GM19395 (cell line): ENCODE data around the gene LRBA.
"Not testable (repeated sequence)": the region's sequence is repeated elsewhere in the genome, so short reads cannot be mapped to it uniquely, and the experiment has no call there.

ENCODE experiments used
- ATAC-seq: cut with Tn5 transposase; IDR thresholded peaks from one replicate; pipeline ENCODE4 v1.9.1; 2021; ENCODE audit warnings: mild to moderate bottlenecking, moderate library complexity; ENCODE audit not compliant: unreplicated experiment

Gene LRBA

DNA sequence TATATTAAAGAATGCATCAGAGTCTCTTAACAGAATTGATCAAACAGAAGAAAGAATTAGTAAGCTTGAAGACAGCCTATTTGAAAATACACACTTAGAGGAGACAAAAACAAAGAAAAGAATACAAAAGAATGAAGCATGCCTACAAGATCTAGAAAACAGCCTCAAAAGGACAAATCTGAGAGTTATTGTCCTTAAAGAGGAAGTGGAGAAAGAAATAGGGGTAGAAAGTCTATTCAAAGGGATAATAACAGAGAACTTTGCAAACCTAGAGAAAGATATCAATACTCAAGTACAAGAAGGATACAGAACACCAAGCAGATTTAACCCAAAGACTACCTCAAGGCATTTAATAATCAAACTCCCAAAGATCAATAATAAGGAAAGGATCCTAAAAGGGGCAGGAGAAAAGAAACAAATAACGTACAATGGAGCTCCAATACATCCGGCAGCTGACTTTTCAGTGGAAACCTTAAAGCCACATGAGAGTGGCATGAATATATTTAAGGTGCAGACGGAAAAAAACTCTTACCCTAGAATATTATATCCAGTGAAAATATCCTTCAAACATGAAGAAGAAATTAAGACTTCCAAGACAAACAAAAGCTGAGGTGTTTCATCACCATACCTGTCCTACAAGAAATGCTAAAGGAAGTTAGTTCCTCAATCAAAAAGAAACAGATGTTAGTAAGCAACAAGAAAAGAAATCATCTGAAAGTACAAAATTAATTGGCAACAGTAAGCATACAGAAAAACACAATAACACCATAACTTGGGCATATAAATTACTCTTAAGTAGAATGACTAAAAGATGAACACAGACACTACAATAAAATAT lies 36.1 kb downstream of the LRBA start:
- no peak for ATAC-seq

DNA sequence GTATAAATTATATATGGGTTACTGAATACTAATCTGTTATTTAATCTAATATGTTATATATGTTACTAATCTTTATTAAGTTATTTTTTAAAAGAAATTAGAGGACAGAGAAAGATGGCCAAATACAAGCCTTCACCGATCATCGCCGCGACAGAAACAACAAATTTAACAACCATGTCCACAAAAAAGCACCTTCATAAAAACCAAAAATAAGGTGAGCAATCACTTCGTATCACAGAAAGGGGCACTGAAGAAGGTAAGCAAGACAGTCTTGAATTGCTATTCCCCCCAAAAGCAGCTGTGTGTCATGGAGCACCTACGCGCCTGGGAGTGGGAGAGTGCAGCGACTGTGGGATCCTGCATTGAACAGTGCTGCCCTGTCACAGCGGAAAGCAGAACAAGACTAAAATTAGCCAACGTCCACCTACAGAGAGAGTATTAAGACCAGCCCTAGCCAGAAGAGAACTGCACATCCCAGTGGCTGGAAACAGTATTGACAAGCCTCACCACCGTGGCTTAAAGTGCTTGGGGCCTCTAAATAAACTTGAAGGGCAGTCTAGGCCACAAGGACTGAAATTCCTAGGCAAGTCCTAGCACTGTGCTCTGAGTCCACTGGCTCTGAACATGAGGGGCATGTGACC lies 38.5 kb downstream of the LRBA start:
- no peak for ATAC-seq

DNA sequence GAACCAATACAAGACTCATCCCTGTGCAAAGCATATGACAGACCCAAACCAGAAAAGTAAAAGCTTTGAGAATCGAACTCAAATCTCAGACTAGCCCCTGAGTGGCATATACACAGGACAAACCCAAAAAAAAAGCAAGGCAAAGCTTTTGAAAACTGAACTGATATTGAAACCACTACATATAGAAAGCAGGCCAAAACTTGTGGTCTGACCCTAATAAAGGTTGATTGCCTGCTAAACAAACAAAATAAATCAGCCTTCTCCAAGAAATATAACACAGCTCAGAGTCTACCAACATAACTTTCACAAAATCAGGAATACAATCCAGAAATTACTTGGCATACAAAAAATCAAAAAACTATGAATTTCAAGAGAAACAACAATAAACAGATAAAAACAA lies 40.3 kb downstream of the LRBA start:
- peak; percentile 71 for ATAC-seq

DNA sequence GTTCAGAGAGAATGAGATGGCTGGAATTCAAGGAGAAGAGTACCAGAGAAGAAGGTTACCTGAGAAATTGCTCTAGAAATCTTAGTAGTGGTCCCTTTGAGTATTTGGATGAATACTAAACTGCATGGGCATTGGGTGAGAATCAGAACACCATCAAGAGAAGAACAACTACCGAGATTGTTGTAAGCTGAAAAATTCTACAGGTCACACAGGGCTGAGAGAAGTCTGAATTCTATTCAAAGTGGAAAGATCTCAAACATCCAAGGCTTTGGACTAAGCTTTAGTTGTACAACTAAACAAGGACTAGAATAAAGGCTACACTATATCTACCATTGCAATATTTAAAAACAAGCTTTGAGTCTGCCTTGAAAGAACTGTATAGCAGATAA lies 40.8 kb downstream of the LRBA start:
- peak; percentile 1 for ATAC-seq

DNA sequence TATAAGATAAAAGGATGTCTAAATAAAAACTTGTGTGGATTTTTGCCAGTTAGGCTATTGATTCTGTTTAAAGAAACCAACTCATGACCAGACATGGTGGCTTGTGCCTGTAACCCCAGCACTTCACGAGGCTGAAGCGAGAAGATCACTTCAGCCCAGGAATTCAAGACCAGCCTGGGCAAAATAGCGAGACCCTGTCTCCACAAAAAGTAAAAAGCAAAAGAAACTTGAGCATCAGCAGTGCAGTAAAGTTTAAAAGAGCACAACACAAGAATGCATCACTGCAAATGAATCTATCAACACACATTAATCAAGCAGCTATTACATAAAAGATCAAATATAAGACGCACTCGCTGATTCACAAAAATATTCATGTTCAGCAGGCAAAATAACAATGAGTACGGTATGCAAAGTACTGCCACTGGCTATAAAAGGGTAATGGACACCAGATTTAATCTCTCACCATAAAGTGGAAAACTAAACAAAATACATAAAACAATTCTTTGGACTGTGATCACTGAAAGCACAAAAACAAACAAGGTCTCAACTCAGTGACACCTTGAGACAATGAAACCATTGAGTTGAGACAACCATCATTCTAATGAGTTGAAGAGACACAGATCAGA lies 41.3 kb downstream of the LRBA start:
- no peak for ATAC-seq

DNA sequence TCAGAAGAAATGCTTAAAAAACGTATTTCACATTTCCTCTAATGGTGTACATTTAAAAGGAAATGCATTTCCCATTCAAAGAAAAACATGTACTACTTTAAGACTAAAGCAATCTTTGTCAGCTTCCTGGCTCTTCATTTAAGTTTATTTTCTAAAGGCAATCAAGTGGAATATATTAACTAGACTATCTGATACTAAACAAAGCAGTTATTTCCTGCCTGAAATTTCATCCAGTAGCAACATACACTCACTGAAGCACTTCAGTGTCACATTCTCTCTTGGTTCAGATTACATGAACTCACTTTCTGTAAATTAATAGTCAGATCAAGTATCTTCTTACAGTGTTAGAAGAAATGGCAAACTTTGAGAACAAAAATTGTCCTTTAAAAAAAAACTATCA lies 42.5 kb downstream of the LRBA start:
- no peak for ATAC-seq

DNA sequence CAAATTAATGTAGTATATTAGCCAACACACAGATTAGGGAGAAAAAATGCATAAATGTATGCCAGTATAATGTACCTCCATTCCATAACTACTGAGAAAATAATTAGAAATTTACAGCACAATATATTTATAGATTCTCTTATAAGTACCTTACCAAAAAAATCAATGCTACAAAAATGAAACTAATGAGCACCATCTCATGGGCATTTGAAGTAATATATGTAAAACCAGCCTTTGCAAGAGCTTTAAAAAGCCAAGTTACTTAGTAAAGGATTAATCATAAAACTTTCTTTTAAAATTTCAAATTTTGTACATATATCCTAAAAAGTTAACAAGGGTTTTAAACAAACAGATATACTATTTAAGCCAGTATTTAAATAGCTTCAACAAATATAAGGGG lies 43.2 kb downstream of the LRBA start:
- no peak for ATAC-seq

DNA sequence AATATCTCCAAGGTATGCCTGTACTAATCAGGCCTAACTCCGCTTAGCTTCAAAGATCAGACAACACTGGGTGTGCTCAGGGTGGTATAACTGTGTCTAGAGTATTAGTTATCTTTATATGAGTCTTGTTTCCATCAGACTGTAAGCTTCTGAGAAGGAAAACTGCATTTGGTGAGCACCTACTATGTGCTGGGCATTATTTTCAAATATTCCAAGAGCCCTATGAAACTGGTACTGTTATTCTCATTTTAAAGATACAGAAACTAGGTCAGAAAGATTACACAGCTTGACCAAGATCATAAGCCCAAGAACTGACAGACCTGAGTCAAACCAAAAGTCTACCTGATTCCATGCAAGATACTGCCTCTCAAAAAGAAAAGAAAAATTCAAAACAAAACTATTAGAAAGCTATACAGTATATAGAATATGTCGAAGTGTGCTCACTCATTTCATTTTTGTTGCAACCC lies 44.4 kb downstream of the LRBA start:
- ATAC-seq: peak; percentile 65

DNA sequence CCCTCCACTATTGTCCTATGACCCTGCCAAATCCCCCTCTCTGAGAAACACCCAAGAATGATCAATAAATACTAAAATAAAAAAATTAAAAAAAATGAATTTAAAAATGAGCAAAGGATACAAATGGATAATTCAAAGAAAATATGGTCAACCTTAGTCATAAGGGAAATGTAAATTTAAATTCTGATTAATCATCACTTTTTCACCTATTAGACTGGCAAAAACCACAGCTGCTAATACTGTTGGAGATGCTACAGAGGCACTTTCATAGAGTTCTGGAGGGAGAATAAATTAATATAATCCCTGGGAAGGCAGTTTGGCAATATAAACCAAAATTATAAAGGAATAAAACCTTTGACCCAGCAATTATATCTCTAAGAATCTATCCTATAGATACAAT lies 50.3 kb downstream of the LRBA start:
- ATAC-seq: no peak

DNA sequence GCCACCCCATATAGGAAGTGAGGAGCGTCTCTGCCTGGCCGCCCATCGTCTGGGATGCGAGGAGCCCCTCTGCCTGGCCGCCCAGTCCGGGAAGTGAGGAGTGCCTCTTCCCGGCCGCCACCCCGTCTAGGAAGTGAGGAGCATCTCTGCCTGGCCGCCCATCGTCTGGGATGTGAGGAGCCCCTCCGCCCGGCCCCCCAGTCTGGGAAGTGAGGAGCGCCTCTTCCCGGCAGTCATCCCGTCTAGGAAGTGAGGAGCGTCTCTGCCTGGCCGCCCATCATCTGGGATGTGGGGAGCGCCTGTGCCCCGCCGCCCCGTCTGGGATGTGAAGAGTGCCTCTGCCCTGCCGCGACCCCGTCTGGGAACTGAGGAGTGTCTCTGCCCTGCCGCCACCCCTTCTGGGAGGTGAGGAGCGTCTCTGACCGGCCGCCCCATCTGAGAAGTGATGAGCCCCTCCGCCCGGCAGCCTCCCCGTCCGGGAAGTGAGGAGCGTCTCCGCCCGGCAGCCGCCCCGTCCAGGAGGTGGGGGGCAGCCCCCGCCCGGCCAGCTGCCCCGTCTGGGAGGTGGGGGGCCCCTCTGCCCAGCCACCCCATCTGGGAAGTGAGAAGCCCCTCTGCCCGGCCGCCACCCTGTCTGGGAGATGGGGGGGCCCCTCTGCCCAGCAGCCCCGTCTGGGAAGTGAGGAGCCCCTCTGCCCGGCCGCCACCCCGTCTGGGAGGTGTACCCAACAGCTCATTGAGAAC lies 51.3 kb downstream of the LRBA start:
- not testable (repeated sequence) for ATAC-seq

DNA sequence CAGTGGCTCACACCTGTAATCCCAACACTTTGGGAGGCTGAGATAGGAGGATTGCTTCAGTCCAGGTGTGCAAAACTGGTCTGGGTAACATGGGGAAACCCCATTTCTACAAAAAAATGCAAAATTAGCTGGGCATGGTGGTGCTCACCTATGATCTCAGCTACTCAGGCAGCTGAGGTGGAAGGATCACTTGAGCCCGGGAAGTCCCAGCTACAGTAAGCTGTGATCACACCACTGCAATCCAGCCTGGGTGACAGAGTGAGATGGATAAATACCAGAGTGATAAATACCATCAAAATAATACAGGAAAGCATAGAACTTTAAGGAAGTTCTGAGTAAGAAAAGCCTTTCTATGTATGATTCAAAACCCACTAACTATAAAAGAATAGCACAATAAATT lies 52.8 kb downstream of the LRBA start:
- ATAC-seq: no peak

DNA sequence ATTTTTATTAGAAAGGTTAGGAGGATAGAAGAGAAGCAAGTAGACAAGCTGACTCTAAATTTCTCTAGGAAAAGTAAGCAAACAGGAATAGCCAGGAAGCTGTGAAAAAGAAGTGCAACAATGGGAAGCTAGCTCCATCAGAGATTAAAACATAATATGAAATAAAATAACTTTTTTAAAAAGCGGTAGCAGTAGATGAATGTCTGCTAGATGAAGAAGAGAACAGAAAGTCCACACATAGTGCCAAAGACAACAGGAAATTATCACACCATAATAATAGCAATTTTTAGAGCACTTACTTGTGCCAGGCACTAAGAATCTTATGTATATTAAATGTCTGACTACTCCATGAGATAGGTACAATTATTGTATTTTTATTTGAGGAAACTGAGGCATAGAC lies 53.5 kb downstream of the LRBA start:
- no peak for ATAC-seq

DNA sequence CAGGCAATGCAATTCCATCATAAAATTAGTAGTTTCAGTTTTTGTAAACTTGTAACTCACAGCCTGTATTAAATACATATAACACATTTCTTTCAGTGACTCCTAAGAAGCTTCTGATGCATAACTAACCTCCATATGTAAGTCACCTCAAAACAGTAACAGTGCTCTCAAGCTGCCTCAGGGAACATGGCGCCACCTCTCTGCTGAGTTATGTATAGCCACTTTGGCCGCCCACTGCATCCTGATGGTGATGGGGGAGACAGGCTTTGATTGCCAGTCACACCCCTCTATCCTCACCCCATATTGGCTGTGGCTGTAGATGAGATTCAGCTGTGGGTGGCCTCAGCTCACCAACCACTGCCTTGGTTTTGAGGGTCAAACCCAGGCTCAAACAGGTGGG lies 54.3 kb downstream of the LRBA start:
- peak; percentile 65 for ATAC-seq

DNA sequence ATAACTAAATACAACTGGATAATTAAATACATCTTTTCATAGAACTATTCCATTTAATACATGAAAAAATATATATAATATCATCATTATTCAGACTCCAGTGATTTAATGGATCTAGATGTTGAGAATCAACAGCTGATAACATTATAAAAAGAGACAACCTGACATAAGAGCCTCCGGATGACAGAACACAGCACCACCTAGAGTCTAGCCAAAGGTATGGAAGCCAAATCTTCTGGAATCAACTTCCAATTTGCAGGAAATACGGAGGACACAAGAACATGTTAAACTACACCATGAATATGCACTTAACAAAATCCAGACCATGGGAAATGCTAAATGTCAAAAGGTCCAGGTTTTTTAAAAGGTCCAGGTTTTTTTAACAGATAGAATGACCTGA lies 55.0 kb downstream of the LRBA start:
- no peak for ATAC-seq

DNA sequence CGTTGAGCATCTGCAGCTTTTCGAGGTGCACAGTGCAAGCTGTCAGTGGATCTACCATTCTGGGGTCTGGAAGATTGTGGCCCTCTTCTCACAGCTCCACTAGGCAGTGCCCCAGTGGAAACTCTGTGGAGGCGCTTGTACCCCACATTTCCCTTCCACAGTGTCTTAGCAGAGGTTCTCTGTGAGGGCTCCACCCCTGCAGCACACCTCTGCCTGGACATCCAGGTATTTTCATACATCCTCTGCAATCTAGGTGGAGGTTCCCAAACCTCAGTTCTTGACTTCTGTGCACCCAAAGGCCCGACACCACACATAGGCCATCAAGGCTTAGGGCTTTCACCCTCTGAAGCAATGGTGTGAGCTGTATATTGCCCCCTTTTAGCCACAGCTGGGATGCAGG lies 57.1 kb downstream of the LRBA start:
- not testable (repeated sequence) for ATAC-seq

DNA sequence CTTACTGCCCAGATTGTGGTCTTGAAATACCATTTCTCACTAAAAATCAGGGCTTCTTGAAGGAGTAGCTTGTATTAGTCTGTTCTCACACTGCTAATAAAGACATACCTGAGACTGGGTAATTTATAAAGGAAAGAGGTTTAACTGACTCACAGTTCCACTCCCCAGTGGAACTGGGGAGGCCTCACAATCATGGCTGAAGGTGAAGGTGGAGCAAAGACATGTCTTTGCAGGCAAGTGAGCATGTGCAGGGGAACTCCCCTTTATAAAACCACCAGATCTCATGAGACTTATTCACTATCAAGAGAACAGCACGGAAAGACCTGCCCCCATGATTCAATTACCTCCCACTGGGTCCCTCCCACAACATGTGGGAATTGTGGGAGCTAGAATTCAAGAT lies 58.0 kb downstream of the LRBA start:
- ATAC-seq: not testable (repeated sequence)

DNA sequence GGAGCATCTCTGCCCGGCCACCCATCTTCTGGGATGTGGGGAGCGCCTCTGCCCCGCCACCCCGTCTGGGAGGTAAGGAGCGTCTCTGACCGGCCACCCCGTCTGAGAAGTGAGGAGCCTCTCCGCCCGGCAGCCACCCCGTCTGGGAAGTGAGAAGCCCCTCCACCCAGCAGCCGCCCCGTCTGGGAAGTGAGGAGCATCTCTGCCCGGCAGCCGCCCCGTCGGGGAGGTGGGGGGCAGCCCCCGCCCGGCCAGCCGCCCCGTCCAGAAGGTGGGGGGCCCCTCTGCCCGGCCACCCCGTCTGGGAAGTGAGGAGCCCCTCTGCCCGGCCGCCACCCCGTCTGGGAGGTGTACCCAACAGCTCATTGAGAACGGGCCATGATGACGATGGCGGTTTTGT lies 61.2 kb downstream of the LRBA start:
- ATAC-seq: not testable (repeated sequence)

DNA sequence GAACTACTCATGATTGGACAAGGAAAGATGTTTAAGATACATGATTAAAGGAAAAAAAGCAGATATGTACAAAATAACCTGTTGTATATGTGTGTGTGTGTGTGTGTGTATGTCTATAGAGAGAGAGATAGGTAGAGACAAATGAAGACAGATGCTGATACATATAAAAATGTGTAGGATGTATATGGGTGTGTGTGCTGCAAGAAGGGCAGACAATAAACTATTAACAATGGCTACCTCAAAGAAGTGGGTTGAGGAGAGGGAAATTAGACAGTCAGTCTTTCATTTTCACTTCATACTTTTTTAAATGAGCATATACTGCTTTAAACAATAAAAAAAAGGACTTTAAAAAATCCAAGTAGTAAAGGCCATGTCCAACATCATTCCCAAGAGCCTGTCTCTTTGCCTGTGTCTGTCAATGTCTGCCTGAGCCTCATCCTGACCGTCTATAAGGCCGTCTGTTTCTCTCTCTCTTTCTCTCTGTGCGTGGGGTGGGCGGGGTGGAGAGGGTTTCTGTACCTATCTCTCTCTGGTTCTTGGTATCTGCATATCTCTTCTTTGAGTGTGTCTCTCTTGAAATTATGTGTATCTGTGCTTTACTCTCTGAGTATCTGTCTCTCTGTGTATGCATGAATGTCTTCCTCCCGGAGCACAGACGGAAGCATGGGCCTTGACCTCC lies 62.8 kb downstream of the LRBA start:
- no peak for ATAC-seq

DNA sequence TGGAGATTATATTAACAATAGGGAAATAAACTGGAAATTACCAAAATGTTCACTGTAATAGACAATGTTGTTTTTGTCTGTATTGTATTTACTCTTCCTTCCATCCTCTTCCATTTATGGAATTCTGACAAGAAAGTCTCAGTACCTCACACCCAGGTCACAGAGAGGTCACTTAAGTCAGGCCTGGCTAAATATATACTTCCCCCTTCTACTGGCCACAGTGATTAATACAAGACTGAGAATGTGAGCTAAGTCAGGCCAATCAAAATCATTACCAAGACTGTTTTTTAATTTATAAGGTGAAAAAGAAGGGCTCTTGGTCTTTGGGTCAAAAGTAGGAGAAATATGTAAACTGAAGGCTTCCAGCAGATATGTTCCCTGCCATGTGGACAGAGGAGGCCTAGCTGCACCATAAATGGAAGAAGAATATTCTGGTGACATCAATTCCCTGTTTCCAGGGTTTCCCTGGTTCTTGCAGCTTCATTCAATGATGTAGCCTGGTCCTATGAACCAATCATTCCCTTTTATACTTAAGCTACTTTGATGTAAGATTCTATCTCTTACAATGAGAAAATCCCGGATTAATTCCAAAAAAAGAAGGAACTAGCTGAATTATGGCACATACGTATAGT lies 64.3 kb downstream of the LRBA start:
- peak; percentile 74 for ATAC-seq

DNA sequence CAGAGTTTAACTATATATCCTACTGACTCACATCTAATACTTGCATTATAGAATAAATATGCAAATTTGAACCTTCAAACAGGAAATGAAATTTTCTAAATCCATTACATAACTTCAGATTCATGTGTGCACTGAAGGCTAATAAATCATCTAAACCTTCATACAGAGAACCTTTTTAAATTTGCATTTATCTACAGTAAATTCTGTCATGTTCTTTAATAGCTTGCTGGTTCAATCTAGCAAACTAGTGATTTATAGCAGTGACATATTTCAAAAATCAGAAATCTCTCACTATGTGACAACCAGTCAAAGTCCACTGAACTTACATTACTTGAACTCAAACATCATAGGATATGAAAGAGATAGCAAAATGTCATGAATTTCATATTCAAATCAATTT lies 65.1 kb downstream of the LRBA start:
- no peak for ATAC-seq
